ENCODE results near the gene LRRC26. TPM values are rescaled to one million over a fixed set of nuclear protein-coding genes. Genes with fewer than 3 reads are reported as not detected.
A peak's percentile ranks its signal among the peaks of the same experiment; 100 is the strongest.
"Not testable (repeated sequence)": the region's sequence is repeated elsewhere in the genome, so short reads cannot be mapped to it uniquely, and the experiment has no call there.

Gene LRRC26
- total RNA-seq, 1 donor from 2014 or later: not detected

DNA sequence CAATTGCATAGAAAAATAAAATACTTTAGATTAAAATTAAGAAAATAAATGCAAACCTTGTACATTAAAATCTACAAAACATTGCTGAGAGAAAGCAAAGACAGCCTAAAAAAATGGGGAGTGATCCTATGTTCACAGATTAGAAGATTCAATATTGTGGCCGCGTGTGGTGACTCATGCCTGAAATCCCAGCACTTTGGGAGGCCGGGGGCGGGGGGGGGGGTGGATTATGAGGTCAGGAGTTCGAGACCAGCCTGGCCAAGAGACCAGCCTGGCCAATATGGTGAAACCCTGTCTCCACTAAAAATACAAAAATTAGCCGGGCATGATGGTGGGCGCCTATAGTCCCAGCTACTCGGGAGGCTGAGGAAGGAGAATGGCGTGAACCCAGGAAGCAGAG is 34.7 kb downstream of the LRRC26 start:
- DNase-seq: not testable (repeated sequence)

DNA sequence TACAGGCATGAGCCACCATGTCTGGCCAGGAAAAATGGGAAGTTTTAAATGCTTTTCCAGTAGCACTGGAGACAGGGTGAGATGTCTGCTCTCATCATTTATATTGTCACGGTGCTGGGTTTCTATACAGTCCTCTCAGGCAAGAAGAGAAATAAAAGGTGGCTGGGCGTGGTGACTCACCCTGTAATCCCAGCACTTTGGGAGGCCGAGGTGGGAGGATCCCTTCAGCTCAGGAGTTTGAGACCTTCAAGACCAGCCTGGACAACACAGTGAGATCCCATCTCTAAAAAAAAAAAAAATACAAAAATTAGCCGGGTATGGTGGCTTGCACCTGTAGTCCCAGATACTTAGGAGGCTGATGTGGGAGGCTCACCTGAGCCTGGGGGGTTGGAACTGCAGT is 35.7 kb downstream of the LRRC26 start:
- DNase-seq: no peak

DNA sequence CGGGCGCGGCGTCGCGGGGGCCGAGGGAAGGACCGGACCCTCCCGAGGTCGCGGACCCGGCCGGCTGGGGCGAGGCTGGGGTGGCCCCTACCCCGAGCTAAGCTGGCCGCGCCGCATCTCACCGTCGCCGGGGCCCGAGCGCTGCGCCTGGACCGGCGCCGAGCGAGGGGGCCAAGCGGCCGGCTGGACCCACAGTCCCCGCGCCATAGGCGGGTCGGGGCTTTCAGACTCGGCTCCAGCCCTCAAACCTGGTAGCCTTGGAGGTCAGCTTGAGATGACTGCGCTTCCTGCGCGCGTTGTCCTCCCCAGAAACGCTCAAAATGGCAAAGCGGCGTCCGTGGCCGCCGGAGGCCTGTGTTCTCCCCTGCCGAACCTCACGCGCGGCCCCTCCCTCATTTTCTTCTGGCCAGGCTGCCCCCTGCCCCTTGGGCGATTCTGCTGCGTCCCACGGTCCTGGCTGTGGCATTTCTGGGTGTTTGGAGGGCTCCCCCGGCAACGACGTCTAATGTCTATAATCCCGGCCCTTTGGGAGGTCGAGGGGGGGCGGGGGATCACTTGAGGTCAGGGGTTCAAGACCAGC is 39.6 kb downstream of the LRRC26 start:
- DNase-seq: no peak

DNA sequence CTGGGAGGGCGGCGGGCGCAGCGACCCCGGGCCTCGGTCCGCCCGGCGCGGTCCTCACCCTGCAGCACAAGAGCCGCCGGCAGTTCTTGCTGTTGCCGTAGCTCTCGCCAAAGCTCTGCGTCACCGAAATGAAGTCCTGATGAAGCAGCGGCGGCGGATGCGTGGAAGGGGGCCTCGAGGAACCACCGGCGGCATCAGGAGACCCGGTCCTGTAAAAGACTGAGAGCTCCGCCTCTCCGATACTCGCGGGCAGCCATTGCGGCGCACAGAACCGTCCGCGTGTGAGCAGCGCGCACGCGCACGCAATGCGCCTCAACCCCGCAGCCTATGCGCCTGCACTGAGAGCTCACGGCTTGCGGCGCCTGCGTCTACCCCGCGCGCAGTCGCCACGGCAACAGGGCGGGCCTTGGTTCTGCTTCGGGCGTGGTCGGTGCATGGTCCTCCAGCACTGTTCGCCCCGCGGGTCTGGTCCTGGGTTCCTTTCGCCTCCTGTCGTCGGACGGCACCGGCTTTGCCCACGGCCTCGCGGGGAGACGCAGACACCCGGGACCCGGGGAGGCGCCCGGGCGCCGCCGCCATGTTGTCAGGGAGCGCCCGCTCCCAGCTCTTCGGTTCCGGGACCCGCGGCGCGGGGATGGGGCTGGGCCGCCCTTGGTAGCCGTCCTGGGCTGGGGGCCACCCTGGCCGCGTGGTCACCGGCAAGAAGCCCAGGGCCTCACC is 40.2 kb downstream of the LRRC26 start:
- peak; percentile 81 for DNase-seq

DNA sequence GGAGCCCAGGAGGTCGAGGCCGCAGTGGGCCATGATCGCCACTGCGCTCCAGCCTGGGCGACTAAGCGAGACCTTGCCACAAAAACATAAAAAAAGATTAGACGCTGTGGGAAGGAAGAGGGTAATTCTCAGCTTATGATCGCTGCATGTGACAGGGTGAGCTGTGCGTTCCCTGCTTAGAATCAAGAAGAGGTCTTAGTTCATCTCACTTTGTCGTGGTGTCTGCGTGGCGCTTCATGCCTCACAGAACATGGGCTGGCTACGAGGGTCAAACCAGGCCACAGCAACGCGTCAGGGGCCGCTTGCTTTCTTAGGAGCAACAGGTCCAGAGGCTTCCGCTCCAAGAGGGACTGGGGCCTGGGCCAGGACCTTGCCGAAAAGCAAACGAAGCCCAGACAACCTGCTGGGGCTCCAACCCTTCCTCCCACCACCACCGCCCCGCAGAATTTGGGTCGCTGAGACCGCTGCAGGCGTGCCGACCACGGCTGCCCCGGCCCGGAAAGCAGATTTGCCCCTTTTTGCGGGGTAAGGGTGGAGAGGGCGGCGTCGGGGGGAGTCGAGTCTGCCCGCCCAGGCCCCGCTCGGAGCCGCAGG is 40.9 kb downstream of the LRRC26 start:
- DNase-seq: no peak

DNA sequence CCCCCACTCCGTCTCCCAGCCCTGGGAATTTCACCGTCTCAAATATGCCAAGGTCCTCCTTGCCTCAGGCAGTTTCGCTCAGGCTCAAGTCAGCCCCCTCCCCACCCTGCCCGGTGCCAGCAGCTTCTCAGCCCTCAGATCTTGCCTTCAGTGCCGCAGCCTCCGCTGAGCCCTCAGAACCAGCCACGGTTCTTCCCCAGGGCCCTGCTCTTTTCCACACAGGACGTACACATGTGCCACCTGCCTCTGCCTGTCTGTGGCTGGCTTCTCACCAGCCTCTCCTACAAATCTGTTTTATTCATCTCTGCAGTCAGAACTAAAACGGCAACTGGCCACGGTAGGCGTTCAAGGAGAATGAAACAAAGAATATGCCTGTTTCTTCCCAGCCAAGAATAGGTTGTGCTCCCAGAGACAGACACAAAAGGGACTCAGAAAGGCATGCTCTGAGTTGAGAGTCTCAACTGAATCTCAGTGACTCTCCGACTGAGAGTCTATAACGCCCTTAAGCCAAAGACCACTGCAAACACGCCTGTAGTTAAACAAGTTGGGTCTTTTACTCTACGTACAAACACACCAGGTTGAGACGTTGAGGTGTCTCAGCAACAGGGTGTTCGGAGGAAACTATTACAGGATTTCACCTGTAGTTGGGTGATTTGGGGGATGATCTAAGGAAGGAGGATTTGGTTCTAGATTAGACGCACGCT is 41.5 kb downstream of the LRRC26 start:
- DNase-seq: no peak

DNA sequence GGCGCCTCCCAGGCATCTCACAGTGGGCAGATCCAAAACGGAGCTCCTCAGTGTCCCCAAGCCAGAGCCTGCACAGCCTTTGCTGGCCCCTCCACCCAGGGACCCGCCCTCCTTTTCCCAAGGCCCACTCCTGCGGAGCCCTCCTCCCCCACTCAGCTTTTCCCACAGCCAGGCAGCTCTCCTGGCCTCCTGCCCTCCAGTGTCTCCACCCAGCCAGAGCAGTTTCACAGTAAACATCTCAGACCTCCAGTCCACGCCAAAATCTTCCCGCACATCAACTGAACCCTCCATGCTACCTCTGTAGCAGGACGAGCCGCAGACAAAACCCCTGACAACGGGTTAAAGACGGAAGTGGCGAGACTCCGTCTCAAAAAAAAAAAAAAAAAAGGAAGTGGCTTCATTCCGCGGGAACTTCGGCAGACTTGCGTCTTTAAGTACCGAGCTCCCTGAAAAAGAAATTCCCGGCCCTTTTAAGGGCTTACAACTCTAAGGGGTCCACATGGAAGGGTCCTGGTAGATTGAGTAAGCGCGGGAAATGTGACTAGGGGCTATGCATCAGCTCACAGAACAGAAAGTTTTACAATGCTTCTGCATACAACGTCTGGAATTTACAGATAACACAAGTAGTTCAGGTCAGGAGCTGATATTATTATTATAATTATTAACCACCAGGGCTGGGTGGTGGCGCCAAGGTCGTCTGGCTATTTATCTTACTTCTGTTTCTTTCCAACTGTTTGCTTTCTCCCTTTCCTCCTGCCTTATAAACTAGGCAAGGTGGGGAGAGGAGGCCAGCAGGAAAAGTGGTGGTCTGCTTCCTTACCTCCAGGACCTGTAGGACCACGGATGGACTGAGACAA is 42.3 kb downstream of the LRRC26 start:
- DNase-seq: no peak

DNA sequence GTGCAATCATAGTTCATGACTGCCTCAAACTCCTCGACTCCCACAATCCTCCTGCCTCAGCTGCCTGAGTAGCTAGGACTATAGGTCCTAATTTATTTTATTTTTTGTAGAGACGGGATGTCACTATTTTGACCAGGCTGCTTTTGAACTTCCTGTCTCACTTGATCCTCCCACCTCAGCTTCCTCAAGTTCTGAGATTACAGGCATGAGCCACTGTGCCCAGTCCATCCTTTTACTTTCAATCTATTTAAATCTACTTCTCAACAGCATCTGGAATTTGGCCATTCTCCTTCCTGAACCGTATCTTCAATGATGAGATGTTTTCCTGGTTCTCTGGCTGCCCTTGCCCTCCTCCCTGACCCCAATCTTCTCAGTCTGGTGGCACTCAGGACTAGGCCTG is 43.1 kb downstream of the LRRC26 start:
- DNase-seq: no peak

DNA sequence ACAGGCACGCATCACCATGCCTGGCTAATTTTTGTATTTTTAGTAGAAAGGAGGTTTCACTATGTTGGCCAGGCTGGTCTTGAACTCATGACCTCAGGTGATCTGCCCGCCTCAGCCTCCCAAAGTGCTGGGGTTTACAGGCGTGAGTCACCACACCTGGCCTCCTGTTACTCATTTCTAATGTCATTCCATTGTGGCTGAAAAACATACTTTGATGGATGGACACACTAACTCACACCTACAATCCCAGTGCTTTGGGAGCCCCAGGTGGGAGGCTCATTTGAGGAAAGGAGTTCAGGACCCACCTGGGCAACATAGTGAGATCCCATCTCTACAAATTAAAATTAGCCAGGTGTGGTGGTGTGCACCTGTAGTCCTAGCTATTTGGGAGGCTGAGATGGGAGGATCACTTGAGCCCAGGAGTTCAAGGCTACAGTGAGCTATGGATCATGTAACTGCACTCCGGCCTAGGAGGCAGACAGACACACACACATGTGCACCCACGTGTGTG is 45.8 kb downstream of the LRRC26 start:
- not testable (repeated sequence) for DNase-seq

DNA sequence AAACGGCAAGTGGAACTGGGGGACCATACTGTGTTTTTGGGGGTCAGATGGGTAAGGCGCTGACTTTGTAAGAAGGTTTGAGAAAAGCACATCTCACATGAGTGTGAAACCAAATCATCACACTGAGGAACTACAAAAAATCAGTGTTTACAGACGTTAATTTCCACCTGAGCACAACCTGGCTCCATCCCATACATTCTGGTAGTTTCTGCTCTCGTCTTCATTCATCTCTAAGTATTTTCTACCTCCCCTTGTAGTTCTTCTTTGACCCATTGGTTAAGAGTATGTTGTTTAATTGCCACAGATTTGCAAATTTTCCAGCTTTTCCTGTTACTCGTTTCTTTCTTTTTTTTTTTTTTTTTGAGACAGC is 46.4 kb downstream of the LRRC26 start:
- DNase-seq: no peak

DNA sequence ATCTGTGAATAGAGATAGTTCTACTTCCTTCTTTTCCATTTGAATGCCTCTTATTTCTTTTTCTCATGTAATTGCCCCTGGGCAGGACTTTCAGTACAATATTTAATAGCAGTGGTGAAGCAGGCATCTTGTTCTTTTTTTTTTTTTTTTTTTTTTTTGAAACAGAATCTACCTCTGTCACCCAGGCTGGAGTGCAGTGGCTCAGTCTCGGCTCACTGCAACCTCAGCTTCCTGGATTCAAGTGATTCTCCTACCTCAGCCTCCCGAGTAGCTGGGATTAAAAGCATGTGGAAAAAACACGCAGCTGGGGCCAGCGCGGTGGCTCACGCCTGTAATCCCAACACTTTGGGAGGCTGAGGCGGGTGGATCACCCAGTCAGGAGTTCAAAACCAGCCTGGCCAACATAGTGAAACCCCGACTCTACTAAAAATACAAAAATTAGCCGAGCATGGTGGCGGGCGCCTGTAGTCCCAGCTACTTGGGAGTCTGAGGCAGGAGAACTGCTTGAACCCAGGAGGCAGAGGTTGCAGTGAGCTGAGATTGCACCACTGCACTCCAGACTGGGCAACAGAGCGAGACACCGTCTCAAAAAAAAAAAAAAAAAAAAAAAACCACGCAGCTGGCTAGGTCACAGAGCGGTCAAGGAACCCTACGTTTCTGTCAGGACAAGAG is 46.9 kb downstream of the LRRC26 start:
- DNase-seq: not testable (repeated sequence)

DNA sequence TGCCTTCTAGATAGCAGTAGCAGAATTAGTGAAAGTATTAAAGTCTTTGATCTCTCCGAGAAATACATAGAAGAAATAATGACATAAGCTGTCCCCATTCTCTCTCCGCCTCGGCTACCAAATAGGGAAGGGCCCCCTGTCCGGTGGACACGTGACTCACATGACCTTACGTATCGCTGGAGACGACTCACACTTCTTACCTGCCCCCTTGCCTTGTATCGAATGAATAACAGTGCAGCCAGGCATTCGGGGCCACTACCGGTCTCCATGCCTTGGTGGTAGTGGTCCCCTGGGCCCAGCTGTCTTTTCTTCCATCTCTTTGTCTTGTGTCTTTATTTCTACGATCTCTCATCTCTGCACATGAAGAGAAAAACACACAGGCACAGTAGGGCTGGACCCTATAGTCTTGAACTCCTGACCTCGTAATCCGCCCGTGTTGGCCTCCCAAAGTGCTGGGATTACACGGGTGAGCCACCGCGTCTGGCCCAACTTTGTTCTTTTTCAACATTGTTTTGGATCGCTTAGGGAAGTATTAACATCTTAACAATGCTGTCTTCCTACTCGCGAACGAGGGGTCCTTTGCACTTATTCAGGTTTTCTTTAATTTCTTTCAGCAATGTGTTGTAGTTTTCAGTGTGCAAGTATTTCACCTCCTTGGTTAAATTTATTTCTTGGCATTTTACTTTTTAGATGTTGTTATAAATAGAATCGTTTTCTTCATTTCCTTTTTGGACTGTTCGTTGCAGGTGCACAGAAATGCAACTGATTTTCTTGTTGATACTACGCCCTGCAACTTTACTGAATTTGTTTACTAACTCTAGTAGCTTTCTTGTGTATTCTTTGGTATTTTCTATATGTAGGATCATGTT is 47.7 kb downstream of the LRRC26 start:
- DNase-seq: not testable (repeated sequence)

Small RNA genes lying within 50 kb of the gene (small RNA-seq; reads per million reads assigned to genes)
- gene MIR3621 (ENCODE audit: low replicate concordance): not detected

Other genes with a start within 250 kb of the LRRC26 start
- gene FBXW5, start 225.3 kb downstream of the LRRC26 start, total RNA-seq: 38.8 TPM
- not detected for gene C8G, start 224.8 kb downstream of the LRRC26 start, total RNA-seq
- gene LCN12, start 217.8 kb downstream of the LRRC26 start, total RNA-seq: not detected
- 15.3 TPM for gene PTGDS, start 192.5 kb downstream of the LRRC26 start, total RNA-seq
- gene LCNL1, start 187.1 kb downstream of the LRRC26 start, total RNA-seq: 0.20 TPM
- gene PAXX, start 177.6 kb downstream of the LRRC26 start, total RNA-seq: 13.0 TPM
- gene CLIC3, start 173.5 kb downstream of the LRRC26 start, total RNA-seq: 12.7 TPM
- gene ABCA2, start 141.8 kb downstream of the LRRC26 start, total RNA-seq: 13.6 TPM
- gene FUT7, start 138.0 kb downstream of the LRRC26 start, total RNA-seq: 0.39 TPM
- 15.4 TPM for gene NPDC1, start 123.9 kb downstream of the LRRC26 start, total RNA-seq
- gene ENTPD2, start 116.0 kb downstream of the LRRC26 start, total RNA-seq: 8.0 TPM
- gene SAPCD2, start 99.5 kb downstream of the LRRC26 start, total RNA-seq: 5.8 TPM
- 5.4 TPM for gene UAP1L1, start 92.5 kb downstream of the LRRC26 start, total RNA-seq
- 39.5 TPM for gene MAN1B1, start 83.1 kb downstream of the LRRC26 start, total RNA-seq
- 32.4 TPM for gene DPP7, start 55.3 kb downstream of the LRRC26 start, total RNA-seq
- gene GRIN1, start 30.9 kb downstream of the LRRC26 start, total RNA-seq: 0.89 TPM
- not detected for gene TMEM210, start 2.0 kb upstream of the LRRC26 start, total RNA-seq
- gene ANAPC2, start 18.5 kb upstream of the LRRC26 start, total RNA-seq: 22.0 TPM
- gene SSNA1, start 18.6 kb upstream of the LRRC26 start, total RNA-seq: 24.1 TPM
- 3.4 TPM for gene TPRN, start 30.7 kb upstream of the LRRC26 start, total RNA-seq
- 19.5 TPM for gene TMEM203, start 35.6 kb upstream of the LRRC26 start, total RNA-seq
- 3.0 TPM for gene NDOR1, start 35.6 kb upstream of the LRRC26 start, total RNA-seq
- 0.20 TPM for gene RNF208, start 52.2 kb upstream of the LRRC26 start, total RNA-seq
- gene CYSRT1, start 55.1 kb upstream of the LRRC26 start, total RNA-seq: 1.4 TPM
- gene RNF224, start 57.5 kb upstream of the LRRC26 start, total RNA-seq: not detected
- not detected for gene SLC34A3, start 60.9 kb upstream of the LRRC26 start, total RNA-seq
- gene TUBB4B, start 71.2 kb upstream of the LRRC26 start, total RNA-seq: 97.1 TPM
- not detected for gene STPG3, start 81.2 kb upstream of the LRRC26 start, total RNA-seq
- gene NELFB, start 85.3 kb upstream of the LRRC26 start, total RNA-seq: 21.3 TPM
- 1.7 TPM for gene TOR4A, start 107.7 kb upstream of the LRRC26 start, total RNA-seq
- gene NRARP, start 132.2 kb upstream of the LRRC26 start, total RNA-seq: 9.9 TPM

Measured in skin of body (tissue), 3 donors.